KG1 (cell line): ENCODE measurements around the gene FNDC4.

Experiments
- DNase-seq: peaks from one replicate; lab custom pipeline; 2025; lab: John Stamatoyannopoulos, UW

The FNDC4 gene

GRCh38 chr2:27494284-27494943 is 586 bp downstream of the FNDC4 start:
- no peak for DNase-seq

DNA sequence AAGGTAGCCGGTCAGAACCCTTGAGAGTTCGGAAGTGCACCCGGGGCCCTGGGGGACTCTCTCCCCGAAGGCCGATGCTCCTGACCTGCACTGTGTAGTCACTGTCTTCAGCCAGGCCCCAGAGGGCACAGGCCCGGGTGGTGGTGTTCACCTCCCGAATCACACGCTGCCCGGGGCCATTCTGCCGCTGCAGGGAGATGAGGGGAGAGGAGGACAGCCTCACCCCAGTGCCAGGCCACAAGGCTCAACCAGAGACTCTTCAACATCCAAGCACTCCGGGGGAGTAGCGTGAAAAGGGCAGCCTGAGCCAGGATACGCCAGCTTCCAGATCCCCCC is 1.1 kb downstream of the FNDC4 start:
- DNase-seq = no peak

DNA sequence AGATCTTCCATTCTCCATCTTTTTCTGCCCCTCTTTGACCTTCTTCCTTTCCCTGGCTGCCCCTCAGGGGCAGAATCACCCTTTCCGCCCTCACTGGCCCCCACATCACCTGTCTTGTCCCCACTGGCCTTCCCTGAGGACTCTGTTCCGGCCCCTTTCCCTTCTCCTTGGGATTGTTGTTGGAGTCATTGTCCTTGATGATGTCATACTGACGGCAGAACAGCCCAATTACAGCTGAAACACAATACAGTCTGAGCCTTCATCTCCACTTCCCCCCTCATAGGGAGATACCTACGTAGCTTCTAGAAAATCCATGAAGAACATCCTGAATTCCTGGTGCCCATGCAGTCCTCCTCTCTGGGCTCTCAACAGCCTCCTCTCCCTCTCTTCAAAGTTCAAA is 2.4 kb downstream of the FNDC4 start:
- no peak for DNase-seq

DNA sequence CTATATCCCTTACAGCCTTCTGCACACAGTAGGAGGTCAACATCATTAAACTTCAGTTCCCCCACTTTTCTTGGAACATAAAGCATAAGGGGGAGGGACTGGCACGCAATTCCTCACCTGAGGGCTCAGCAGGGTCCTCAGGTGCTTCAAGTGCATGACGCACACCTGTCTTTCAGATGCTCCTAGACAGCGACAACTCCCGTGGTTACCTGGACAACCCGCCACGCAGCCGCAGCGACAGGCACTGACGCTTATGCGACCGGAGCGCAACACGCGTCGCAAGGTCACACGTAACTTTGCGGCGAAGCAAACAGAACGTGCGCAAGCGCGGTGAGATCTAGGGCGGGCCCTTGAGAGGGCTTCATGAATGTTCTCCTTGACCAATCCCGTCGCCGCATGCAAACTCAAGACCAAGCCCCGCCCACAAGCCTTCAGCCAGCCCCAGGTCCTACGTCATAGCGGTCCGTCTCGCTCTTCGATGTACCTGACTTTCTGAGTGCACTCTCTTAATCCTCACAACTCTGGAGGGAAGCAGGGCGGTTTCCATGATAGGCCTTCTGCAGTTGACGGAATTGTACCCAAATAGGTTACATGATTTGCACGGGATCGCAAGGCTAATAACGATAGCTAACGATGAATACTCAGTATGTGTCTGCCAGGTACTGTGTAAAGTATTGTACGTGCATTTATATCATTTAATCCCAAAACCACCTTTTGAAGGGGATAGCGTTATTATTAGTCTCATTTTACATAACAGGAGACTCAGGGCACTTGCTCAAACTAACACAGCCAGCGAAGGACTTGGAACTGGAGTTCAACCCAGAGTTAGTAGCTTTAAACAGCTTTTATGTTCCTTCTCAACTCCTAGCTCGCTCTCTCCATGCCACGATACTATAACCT is 5.3 kb downstream of the FNDC4 start, which contains the start of gene IFT172:
IFT172 (minus strand) TSS at position 246 of the 900 bp plus-strand sequence; CDS start at position 156, 90 bp downstream.
- DNase-seq = peak; percentile 54

- no peak for DNase-seq
These were observed 5.9 kb downstream of the FNDC4 start for GRCh38 chr2:27489118-27489497.

DNA sequence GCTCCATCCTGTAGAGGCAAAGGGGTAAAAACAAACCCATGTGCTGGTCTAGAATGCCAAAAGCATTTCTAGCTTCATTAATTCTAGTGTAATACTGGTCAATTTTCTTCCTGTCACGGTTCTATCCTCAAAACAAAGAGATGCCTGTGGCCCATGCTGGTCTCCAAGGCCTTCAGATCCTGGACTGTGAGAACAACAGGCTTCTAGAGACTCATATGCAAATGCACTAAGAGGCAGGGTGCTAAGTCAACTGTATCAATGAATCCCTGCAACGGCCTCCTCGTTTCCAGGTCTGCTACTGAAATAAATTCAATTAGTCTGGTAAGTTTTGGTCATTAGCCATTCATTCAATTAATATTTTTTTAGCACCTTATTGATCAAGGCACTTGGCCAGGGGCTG is 9.5 kb downstream of the FNDC4 start:
- no peak for DNase-seq

DNA sequence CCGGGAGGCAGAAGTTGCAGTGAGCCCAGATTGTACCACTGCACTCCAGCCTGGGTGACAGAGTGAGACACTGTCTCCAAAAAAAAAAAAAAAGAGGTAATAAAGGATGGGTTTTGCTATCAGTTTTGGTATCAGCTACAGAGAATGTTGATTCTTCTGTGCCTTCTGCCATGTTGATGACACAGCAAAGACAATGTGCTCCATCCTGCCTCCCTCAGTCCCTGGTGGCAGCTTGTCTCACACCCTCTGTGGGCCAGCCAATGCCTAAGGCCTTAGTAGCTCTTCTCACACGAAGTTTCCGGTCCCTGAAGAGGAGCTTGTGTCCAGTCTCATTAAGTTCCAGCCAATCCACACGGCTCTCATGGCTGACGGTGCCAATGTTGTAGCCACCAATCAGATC is 23.0 kb downstream of the FNDC4 start:
- no peak for DNase-seq

DNA sequence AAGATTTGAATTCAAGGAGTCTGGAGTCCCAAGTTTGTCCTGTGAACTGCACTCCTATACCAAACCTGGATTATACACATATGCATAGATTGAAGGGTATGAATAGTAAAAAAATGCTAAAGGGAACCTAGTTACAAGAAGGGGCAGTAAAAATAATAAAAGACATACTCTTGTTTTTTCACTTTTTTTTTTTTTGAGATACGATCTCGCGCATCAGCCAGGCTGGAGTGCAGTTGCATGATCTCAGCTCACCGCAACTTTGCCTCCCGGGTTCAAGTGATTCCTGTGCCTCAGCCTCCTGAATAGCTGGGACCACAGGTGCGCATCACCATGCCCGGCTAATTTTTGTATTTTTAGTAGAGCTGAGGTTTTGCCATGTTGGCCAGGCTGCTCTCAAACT is 30.6 kb downstream of the FNDC4 start:
- no peak for DNase-seq

- DNase-seq = no peak
These were observed 33.9 kb downstream of the FNDC4 start for GRCh38 chr2:27461118-27461517.

- DNase-seq = no peak
These were observed 41.0 kb downstream of the FNDC4 start for GRCh38 chr2:27453968-27454367.

DNA sequence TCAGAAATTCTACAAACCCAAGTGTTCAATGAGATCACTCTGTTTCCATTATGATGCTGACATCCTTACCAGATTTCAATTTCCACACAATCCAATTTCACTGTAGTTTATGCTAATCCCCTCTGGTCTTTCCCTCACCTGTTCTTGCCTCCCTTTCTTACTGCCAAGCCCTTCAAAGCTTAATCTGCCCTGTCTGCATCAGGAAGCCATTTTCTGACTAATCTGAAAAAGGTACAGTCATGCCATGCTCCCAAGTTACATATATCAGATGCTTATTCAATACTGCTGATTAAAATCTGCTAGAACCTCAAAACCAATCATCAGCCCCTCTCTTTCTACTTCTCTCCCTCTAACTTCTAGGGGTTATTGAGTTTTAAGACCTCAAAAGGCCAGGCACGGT is 43.9 kb downstream of the FNDC4 start:
- DNase-seq = no peak

GRCh38 chr2:27448381-27448780 is 46.6 kb downstream of the FNDC4 start:
- no peak for DNase-seq

DNA sequence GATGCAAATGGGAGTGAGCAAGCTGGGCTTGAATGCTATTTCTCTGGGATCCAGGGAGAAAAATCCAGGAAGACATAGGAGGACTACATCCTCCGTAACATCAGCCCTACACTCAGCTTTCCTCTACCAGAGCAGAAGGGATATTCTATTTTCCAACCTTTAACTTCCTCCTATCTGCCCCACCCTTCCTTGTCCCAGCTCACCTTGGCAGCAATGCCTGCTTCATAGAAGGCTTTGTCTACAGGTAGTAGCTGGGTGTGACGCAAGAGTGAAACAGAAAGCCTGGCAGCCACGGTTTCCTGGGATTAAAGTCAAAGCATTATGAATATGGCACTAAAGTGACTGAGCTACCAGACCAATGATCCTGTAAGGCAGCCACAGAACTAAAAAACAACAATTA is 48.9 kb downstream of the FNDC4 start:
- DNase-seq = no peak

GRCh38 chr2:27445615-27446014 is 49.4 kb downstream of the FNDC4 start:
- DNase-seq = no peak

GRCh38 chr2:27445155-27445554 is 49.8 kb downstream of the FNDC4 start:
- no peak for DNase-seq

- no peak for DNase-seq
These were observed 52.1 kb downstream of the FNDC4 start for GRCh38 chr2:27442920-27443282.

DNA sequence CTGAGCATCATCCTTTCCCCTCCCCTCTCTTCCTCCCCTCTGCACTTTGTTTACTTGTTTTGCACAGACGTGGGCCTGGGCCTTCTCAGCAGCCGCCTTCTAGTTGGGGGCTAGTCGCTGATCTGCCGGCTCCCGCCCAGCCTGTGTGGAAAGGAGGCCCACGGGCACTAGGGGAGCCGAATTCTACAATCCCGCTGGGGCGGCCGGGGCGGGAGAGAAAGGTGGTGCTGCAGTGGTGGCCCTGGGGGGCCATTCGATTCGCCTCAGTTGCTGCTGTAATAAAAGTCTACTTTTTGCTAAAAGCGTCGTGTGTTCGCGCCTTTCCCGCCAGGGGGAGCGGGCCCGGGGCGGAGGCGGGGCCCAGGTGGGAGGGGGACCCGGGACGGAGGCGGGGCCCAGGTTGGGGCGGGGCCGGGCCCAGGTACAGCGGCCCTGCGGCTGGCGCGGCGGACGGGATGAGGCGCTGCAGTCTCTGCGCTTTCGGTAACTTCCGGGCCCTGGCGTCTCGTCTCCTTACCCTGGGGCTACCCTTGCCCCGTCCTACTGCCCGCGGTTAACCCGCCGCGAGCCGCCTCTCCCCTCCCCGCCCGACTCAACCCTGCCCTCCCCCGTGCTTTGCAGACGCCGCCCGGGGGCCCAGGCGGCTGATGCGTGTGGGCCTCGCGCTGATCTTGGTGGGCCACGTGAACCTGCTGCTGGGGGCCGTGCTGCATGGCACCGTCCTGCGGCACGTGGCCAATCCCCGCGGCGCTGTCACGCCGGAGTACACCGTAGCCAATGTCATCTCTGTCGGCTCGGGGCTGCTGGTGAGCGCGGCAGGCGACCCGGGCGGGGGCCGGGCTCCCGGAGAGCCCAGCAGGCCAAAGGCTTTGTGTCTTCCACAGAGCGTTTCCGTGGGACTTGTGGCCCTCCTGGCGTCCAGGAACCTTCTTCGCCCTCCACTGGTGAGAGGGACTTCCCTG is 52.8 kb downstream of the FNDC4 start, which contains the start of gene KRTCAP3:
KRTCAP3 (plus strand) TSS at position 424 of the 962 bp plus-strand sequence; CDS start at position 456, 32 bp downstream.
- no peak for DNase-seq
